C4-2B (cell line): Measurements from ENCODE around the gene COBL.

Source experiments
- H3K27ac ChIP-seq: fragments of 450-650 bp; 2 replicates; pipeline ENCODE4 v1.5.1; 2017
- ZFX ChIP-seq: fragments of 450-650 bp; IDR thresholded peaks from 2 replicates; pipeline ENCODE4 v1.6.1; 2017
- TF ChIP-seq, protein P1 (sequence below): fragments of 450-650 bp; conservative IDR thresholded peaks from 2 replicates; pipeline ENCODE4 v1.5.1; 2017; ENCODE audit warnings: mild to moderate bottlenecking

COBL gene

DNA sequence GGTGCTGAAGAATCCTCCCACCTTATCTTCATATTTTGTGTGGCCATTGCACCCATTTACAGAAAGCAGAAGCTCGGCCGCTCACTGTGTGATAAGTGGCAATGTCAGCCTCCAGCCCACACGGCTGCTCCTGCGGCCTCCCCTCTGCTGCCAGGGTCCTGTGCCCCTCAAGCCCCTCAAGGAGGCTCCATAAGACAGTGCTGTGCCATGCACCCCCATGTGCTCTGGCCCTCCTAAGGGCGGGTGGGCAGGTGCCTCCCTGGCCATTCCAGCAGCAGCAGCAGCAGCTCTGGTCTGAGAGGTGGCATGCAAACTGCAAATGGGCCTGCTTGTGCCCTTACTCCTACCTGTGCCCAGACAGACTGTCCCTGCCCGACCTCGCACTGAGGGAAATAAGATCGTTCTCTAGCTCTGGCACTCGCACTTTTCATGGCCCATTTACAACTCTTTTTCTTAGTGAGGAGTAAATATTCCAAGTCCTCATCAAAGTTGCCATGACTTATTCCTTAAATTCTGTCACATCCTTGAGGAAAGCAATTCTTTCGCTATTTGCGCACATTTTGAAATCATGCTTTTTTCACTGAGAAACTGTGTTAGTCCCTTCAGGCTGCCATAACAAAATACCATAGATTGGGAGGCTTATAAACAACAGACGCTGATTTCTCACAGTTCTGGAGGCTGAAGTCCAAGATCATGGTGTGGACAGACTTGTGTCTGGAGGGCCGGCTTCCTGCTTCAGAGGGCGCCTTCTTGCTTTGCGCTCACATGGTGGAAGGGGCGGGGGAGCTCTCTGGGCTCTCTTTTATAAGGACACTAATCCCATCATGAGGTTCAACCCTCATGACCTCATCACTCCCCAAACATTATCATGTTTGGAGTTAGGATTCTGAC is 187.8 kb downstream of the COBL start:
- no peak overlapping the region for H3K27ac ChIP-seq
- TF ChIP-seq ZFX: no peak
- TF ChIP-seq, protein P1, sequence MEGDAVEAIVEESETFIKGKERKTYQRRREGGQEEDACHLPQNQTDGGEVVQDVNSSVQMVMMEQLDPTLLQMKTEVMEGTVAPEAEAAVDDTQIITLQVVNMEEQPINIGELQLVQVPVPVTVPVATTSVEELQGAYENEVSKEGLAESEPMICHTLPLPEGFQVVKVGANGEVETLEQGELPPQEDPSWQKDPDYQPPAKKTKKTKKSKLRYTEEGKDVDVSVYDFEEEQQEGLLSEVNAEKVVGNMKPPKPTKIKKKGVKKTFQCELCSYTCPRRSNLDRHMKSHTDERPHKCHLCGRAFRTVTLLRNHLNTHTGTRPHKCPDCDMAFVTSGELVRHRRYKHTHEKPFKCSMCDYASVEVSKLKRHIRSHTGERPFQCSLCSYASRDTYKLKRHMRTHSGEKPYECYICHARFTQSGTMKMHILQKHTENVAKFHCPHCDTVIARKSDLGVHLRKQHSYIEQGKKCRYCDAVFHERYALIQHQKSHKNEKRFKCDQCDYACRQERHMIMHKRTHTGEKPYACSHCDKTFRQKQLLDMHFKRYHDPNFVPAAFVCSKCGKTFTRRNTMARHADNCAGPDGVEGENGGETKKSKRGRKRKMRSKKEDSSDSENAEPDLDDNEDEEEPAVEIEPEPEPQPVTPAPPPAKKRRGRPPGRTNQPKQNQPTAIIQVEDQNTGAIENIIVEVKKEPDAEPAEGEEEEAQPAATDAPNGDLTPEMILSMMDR: no peak

DNA sequence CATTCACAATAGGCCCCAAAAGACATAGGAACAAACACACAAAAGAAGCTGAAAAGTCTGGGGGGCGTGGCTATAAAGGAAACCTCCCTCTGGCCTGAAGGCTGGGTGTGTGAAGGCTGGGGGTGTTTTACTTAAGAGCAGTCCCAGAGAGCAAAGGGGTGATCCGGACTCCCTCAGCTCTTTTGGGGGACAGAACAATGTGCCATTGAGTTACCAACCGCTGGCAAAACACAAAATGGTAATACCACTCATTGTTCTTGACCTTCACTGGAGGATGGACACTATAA is 189.0 kb downstream of the COBL start:
- H3K27ac ChIP-seq: no peak overlapping the region
- TF ChIP-seq ZFX: no peak

DNA sequence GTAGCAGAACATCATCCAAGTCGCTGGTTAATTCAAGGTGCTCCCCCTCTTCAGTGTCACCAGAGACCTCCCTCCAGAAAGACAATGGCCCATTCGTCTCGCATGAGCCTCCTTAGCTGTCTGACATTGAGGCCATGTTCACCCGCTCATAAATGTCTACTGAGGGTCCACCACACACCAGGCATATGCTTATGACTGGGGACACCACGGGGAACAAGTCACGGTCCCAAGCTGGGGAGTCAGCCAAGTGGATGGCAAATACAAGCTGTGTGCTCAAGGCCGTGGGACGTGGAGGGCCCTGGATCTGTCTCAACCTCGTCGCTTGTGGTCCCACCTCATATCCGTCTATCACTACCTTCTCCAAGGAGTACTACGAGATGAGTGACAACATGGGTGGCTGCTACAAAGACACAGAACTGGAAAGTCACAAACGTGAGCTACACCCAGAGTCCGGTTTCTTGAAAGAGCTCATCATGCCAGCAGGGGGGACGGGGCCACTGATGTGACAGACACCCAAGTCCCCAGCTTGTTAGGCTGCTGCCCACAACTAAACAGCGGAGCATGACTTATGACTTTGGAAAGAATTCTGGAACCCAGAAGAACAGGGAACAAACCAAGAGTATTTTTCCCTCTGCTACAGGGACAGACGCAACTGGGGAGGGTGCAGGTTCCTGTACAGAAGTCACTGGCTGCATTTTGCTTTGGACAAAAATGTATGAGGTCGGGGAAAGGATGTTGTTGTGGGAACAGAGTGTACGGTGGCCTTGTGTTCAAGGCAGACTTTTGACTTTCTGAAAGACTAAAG is 189.6 kb downstream of the COBL start:
- no peak overlapping the region for H3K27ac ChIP-seq
- TF ChIP-seq ZFX: no peak
- TF ChIP-seq, protein P1: no peak

DNA sequence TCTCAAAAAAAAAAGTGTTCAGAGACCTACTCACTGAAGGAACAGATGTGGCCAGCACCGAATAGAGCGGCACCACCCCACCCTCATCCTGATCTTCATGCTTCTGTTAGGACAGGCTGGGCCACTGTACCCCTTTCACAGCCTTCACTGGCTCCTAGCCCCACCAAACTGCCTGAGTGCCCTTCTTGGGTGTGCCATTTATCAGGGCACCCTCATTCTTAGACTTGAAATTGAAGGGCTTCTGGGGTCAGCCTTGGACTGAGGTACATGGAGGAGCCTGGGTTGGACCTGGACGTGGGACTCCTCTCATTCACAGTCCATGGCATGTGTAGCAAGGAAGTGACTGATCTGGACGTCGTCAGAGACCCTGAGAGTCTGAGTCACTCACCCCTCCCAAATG is 190.3 kb downstream of the COBL start:
- TF ChIP-seq, protein P1: no peak
- TF ChIP-seq ZFX: no peak
- no peak overlapping the region for H3K27ac ChIP-seq

DNA sequence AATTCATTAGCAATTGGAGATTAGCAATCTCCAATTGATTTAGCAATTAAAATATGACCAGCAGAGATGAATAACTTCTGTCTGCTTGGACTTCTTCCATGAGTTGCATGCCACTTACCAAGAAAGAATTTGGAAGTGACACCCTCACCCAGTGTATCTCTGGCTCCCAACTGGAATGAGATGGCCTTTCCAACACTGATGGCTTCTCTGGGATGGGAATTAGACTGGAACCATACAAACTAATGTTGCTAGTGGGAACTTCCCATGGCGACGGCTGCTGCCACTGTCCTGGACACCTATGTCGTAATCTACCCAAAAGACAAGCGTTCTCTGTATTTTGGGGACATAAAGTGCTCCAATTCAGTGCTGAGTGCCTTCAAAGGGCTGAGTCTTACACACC is 192.3 kb downstream of the COBL start:
- TF ChIP-seq, protein P1: no peak
- no peak for TF ChIP-seq ZFX
- no peak overlapping the region for H3K27ac ChIP-seq

DNA sequence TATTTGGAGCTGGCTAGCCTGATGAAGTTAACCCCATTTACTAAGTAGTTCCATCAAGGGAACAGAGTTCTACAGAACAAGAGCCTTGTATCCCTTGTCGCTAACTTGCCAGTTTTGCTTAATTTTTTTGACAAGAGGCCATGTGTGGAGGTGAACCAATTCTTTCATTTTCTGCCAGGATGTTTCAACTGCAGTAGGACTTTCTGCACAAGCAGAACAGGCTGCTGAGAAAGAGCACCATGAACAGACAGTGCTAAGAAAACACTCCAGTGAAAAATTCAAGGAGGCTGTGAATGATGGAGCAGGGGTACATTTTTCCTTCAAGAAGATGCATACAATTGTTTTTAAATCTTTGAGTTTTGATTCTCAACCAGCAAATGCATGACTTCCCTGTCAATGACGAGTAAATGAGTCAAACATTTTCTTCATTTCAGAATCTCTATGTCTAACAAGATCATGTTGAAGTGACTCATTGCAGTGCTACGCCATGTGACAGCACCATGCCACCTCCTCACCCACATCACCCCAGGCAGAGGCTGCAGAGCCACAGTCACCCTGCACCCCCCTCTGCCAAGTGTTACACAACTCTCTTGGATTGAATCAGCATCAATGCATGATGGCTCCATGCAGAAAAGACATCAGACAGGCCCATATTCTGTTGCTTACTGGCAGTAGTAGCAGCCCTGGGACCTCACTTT is 193.1 kb downstream of the COBL start:
- TF ChIP-seq, protein P1: no peak
- no peak for TF ChIP-seq ZFX
- no peak overlapping the region for H3K27ac ChIP-seq

DNA sequence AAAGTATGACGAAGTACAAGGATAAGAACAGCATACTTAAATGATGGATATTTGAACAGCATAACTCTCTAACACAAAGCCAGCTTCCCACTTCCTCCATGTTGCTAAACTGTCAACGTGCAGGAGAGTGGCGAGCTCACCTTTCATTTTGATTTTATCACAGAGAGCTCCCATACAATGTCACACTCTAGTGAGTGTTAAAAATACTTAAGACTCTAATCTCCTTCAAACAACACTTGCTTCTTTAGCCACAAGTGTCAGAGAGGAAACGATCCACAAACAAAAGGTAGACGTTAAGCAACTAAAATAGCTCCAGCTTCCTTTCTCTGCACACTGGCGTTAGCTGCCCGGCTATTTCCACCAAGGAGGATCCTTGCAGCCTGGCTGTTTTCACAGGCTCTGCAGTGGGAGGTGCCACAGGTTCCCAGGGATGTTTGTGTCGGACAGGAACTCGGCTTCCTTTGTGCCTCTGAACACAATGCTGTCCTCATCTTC is 194.6 kb downstream of the COBL start:
- no peak for TF ChIP-seq ZFX
- TF ChIP-seq, protein P1: no peak
- H3K27ac ChIP-seq: no peak overlapping the region
